ENCODE data around the gene PDE4DIP. TPM values are rescaled to one million over a fixed set of nuclear protein-coding genes. Genes with fewer than 3 reads are reported as not detected.
"Not testable (repeated sequence)": the region's sequence is repeated elsewhere in the genome, so short reads cannot be mapped to it uniquely, and the experiment has no call there.

PDE4DIP gene
- total RNA-seq, 2 experiments from 2014 or later = 19.6 to 19.8 TPM

DNA sequence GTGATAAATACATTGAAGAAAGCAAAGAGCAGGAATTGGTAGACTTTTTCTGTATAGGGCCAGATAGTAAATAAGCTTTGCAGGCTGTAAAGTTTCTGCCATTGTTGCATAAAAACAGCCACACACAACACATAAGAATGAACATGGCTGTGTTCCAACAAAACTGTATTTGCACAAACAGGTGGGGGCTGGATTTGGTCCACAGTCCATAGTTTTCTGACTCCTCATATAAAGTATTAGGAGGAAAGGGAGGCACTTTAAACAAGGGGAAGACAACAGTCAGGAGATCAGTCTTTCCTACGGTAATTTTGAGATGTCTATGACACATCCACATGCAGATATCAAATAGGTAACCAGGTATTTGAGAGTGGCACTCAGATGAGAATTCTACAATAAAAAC, 100.9 kb downstream of the PDE4DIP start:
- H3K9me3 Mint-ChIP-seq; H3K4me1 Mint-ChIP-seq (ENCODE audit: low read depth); POLR2A ChIA-PET; H3K27ac Mint-ChIP-seq; DNase-seq; H3K36me3 Mint-ChIP-seq (ENCODE audit: low read depth); H3K4me3 Mint-ChIP-seq; intact Hi-C loops (cut with micrococcal nuclease); H3K27me3 Mint-ChIP-seq; CTCF ChIA-PET; ATAC-seq: not testable (repeated sequence)

DNA sequence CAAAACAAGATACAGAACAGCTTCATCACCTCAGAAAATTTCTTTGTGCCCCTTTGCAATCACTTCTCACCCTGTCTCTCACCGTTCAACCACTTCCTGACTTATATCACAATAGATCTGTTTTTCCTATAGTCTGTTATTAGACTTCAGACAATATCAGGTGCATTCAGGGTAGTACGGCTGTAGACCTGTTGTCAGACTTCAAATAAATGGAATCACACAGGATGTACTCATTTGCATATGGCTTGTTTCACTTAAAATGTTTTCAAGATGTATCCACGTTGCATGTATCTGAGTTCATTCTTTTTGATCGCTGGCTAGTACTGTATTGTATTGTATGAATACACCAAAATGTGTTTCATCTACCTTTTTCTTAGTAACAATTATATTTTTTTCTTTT, 104.5 kb downstream of the PDE4DIP start:
- peak; percentile 5 for ATAC-seq
- H3K4me3 Mint-ChIP-seq; H3K27ac Mint-ChIP-seq; intact Hi-C loops (cut with micrococcal nuclease); POLR2A ChIA-PET; DNase-seq; H3K36me3 Mint-ChIP-seq (ENCODE audit: low read depth); H3K9me3 Mint-ChIP-seq; H3K27me3 Mint-ChIP-seq; H3K4me1 Mint-ChIP-seq (ENCODE audit: low read depth); CTCF ChIA-PET: not testable (repeated sequence)

DNA sequence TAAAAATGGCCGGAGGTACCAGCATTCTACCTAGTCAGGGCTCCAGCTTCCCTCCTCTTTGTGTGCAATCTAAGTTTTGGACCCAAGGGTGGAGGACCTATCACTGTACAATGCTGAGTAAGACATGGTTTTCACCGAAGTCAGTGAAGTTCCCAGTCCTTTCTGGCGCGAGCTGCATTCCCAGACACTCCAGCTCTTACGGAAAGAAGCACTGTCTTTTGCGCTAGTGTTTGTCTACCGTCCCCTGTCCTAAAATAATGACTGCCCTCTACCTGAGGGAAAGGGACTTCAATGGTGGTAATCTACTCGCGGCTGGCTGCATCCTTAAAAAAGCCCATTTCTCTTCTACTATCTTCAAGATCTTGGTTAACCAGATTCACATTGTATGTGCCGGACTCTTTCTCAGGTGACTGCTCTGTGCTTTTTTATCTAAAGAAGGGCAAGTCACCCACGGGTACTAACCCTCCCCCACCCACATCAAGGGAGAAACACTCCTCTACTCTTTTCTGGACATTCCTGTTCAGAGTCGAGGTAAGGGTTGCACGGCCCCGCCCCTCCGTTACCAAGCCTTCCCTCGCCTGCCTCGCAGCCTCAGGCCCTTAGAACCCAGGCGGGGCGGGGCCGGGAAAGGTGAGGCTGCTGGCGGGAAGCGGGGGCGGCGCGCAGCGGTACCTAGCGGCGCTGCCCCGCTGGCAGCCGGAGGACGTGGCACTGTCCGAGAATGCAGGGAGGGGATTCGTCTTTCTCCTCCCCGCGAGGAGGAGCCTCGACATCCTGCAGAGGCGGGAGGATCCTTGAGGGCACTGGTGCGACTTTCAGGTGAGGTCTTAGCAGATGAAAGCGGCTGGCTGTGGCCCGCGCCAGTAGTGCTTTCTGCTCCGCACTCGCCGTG, 107.4 kb downstream of the PDE4DIP start:
- CTCF ChIA-PET; intact Hi-C loops (cut with micrococcal nuclease); H3K9me3 Mint-ChIP-seq: not testable (repeated sequence)

DNA sequence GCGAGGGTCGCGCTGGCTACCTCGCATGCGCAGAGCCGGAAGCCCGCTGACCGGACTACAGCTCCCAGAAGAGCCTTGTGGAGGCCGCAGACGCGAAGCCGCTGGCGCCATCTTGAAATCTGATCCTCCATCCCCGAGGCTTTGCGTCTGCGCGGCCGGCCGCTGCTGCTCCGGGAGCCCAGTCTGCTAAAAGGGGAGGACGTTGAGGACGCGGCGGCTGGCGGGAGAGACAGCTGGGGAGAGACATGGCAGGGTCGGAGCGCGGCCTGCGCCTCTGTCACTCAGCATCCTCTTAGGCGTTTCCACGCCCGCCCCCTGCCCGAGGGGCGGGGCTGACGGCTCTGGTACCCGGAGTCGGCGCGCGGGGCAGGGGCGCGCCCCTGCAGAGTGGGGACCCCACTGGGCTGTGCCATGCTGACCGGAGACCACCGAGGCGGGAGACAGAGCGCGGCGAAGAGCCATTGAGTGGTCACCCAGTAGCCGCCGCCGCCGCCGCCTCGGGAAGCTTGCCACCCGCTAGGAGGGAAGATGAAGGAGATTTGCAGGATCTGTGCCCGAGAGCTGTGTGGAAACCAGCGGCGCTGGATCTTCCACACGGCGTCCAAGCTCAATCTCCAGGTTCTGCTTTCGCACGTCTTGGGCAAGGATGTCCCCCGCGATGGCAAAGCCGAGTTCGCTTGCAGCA, 108.2 kb downstream of the PDE4DIP start:
- intact Hi-C loops (cut with micrococcal nuclease); H3K9me3 Mint-ChIP-seq; POLR2A ChIA-PET; H3K27ac Mint-ChIP-seq; H3K36me3 Mint-ChIP-seq (ENCODE audit: low read depth); H3K27me3 Mint-ChIP-seq; CTCF ChIA-PET: not testable (repeated sequence)
- peak; percentile 71 for DNase-seq
- ATAC-seq = peak; percentile 77
- H3K4me3 Mint-ChIP-seq = peak overlapping the region; percentile 78
- peaks cover 11% of the 10 kb centered on the region for H3K4me1 Mint-ChIP-seq (ENCODE audit: low read depth)

More for the DNA sequence above, 107.4 kb downstream of the PDE4DIP start:
- POLR2A ChIA-PET; H3K27me3 Mint-ChIP-seq; H3K36me3 Mint-ChIP-seq (ENCODE audit: low read depth): not testable (repeated sequence)
- peak overlapping the region; percentile 78 for H3K4me3 Mint-ChIP-seq
- peak overlapping the region; percentile 85 for H3K27ac Mint-ChIP-seq
- ATAC-seq = peak; percentile 86
- H3K4me1 Mint-ChIP-seq (ENCODE audit: low read depth) = peaks cover 11% of the 10 kb centered on the region
- DNase-seq = peak; percentile 84

DNA sequence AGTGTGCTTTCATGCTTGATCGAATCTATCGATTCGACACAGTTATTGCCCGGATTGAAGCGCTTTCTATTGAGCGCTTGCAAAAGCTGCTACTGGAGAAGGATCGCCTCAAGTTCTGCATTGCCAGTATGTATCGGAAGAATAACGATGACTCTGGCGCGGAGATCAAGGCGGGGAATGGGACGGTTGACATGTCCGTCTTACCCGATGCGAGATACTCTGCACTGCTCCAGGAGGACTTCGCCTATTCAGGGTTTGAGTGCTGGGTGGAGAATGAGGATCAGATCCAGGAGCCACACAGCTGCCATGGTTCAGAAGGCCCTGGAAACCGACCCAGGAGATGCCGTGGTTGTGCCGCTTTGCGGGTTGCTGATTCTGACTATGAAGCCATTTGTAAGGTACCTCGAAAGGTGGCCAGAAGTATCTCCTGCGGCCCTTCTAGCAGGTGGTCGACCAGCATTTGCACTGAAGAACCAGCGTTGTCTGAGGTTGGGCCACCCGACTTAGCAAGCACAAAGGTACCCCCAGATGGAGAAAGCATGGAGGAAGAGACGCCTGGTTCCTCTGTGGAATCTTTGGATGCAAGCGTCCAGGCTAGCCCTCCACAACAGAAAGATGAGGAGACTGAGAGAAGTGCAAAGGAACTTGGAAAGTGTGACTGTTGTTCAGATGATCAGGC, 108.8 kb downstream of the PDE4DIP start:
- Mint-ChIP-seq H3K4me1 (ENCODE audit: low read depth) (peaks cover 11% of the 10 kb centered on the region), H3K4me3 (peak overlapping the region; percentile 78)
- H3K9me3 Mint-ChIP-seq; H3K27me3 Mint-ChIP-seq; H3K36me3 Mint-ChIP-seq (ENCODE audit: low read depth); H3K27ac Mint-ChIP-seq; ATAC-seq; POLR2A ChIA-PET; intact Hi-C loops (cut with micrococcal nuclease); CTCF ChIA-PET: not testable (repeated sequence)
- peak; percentile 18 for DNase-seq

DNA sequence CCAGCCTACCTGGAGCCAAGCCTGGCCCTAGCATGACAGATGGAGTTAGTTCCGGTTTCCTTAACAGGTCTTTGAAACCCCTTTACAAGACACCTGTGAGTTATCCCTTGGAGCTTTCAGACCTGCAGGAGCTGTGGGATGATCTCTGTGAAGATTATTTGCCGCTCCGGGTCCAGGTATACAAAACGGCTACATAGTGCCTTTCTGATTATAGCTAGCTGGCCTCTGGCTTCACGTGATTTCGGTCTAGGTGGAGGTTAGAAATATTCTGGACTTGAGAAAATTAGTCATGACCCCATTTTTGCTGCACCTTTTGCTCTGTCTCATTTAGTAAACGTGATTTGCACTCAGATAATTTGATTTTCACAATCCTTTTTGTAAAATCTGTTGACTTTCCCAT, 109.5 kb downstream of the PDE4DIP start:
- intact Hi-C loops (cut with micrococcal nuclease); H3K27me3 Mint-ChIP-seq; DNase-seq; CTCF ChIA-PET; H3K36me3 Mint-ChIP-seq (ENCODE audit: low read depth); ATAC-seq; H3K27ac Mint-ChIP-seq; H3K9me3 Mint-ChIP-seq; POLR2A ChIA-PET: not testable (repeated sequence)
- Mint-ChIP-seq H3K4me3 (peak overlapping the region; percentile 61), H3K4me1 (ENCODE audit: low read depth) (peaks cover 13% of the 10 kb centered on the region)

DNA sequence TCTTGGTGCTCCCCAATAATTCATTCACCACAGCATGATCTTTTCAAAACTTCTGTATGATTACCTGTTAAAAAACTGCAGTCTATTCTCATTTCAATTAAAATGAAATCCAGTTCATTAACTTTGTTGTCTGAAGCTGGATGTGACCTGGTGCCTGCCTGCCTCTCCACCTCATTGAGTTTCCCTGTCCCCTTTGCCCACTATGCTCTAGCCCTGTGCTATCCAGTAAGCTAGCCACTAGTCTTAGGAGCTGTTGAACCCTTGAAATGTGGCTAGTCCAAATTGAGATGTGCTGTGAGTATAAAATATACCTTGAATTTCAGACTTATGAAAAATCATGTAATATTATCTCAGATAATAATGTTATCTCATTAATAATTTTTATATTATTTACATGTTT, 114.1 kb downstream of the PDE4DIP start:
- H3K9me3 Mint-ChIP-seq; POLR2A ChIA-PET; H3K27ac Mint-ChIP-seq; H3K4me1 Mint-ChIP-seq (ENCODE audit: low read depth); CTCF ChIA-PET; H3K36me3 Mint-ChIP-seq (ENCODE audit: low read depth); H3K4me3 Mint-ChIP-seq; ATAC-seq; DNase-seq; intact Hi-C loops (cut with micrococcal nuclease); H3K27me3 Mint-ChIP-seq: not testable (repeated sequence)

DNA sequence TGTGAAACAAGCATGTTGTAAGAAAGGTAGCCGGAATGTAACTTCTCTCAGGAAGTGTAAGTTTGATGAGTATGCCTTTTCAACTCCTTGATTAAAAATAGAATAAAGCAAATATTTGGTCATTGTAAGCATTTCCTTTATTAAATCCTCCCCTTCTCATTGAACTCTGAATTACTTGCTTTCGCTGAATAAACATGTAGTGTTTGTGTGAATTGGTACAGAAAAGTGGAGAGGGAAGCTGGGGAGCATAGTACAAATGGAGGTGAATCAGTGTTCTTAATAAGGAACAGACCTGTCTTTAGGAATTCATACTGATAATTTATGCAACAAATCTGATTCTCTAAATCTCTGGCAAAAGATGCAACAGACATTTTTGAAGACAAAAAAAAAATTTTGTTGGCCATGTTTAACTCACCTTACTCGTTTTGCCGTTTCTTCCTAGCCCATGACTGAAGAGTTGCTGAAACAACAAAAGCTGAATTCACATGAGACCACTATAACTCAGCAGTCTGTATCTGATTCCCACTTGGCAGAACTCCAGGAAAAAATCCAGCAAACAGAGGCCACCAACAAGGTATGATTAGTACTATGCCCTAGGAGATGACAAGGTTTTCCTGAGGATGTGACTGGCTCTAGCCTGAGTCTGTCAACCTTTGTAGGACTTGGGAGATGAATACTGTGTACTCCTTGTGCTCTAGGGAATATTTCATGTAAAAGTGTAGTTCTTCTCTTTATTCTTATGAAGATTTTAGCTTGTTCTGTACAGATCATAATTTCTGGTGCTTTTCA, 116.2 kb downstream of the PDE4DIP start:
- H3K36me3 Mint-ChIP-seq (ENCODE audit: low read depth); ATAC-seq; CTCF ChIA-PET; H3K27ac Mint-ChIP-seq; H3K27me3 Mint-ChIP-seq; POLR2A ChIA-PET; H3K9me3 Mint-ChIP-seq; intact Hi-C loops (cut with micrococcal nuclease); DNase-seq; H3K4me1 Mint-ChIP-seq (ENCODE audit: low read depth); H3K4me3 Mint-ChIP-seq: not testable (repeated sequence)

DNA sequence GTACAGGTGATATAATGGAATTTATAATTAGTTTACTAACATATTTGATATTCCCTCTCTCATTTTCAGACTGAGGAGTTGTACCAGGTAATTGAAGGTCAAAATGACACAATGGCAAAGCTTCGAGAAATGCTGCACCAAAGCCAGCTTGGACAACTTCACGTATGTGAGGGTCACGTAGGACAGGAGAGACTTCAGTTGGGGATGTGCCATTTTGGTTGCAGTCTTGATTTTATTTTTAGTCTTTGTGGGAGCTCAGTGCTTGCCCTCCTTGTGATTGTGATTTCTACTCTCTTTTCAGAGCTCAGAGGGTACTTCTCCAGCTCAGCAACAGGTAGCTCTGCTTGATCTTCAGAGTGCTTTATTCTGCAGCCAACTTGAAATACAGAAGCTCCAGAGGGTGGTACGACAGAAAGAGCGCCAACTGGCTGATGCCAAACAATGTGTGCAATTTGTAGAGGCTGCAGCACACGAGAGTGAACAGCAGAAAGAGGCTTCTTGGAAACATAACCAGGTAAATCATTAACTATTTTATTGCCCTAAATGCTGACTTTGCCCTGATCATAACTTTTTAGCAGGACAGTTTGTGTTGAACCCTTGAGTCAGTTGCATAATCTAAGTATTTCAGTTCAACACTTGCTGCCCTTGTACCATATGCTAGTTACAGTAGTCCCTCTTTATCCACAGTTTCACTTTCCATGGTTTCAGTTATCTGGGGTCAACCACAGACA, 118.1 kb downstream of the PDE4DIP start:
- H3K9me3 Mint-ChIP-seq; ATAC-seq; H3K4me3 Mint-ChIP-seq; H3K36me3 Mint-ChIP-seq (ENCODE audit: low read depth); DNase-seq; POLR2A ChIA-PET; H3K4me1 Mint-ChIP-seq (ENCODE audit: low read depth); H3K27ac Mint-ChIP-seq; H3K27me3 Mint-ChIP-seq; intact Hi-C loops (cut with micrococcal nuclease); CTCF ChIA-PET: not testable (repeated sequence)

DNA sequence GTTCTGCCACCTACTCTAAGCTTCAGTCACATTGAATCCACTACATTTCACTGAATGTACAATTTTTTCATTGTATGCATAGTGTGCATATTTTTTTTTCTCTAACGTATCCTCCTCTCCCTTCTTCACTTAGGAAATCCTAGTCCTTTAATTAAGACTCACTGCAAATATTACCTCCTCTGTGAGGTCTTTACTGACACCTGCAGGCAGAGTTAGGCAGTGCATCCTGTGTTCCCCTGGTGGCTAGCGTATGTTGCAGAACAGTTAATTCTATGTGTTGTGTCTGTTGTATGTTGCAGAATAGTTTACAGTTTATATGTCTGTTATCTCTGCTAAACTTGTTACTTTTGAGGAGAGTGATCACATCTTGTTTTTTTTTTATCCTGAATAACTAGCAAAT, 121.9 kb downstream of the PDE4DIP start:
- H3K4me3 Mint-ChIP-seq; H3K4me1 Mint-ChIP-seq (ENCODE audit: low read depth); POLR2A ChIA-PET; H3K27me3 Mint-ChIP-seq; H3K9me3 Mint-ChIP-seq; intact Hi-C loops (cut with micrococcal nuclease); H3K36me3 Mint-ChIP-seq (ENCODE audit: low read depth); DNase-seq; H3K27ac Mint-ChIP-seq; CTCF ChIA-PET: not testable (repeated sequence)
- ATAC-seq = peak; percentile 99

DNA sequence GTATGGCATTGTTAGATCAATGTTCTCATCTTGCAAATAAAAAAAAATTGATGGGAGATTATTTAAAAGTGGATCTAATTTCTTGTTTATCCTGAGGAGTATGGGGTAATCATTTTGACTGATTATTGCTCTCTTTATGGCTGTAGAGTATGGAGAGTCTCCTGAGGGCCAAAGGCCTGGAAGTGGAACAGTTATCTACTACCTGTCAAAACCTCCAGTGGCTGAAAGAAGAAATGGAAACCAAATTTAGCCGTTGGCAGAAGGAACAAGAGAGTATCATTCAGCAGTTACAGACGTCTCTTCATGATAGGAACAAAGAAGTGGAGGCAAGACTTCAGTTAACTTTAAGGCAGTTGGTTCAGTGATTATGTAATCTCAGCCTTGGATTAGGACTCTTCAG, 123.4 kb downstream of the PDE4DIP start:
- H3K9me3 Mint-ChIP-seq; H3K36me3 Mint-ChIP-seq (ENCODE audit: low read depth); H3K4me3 Mint-ChIP-seq; H3K27me3 Mint-ChIP-seq; H3K4me1 Mint-ChIP-seq (ENCODE audit: low read depth); intact Hi-C loops (cut with micrococcal nuclease); CTCF ChIA-PET; ATAC-seq; POLR2A ChIA-PET; H3K27ac Mint-ChIP-seq; DNase-seq: not testable (repeated sequence)
